HEK293 (cell line): ENCODE measurements around the gene PACS2.
A peak's percentile ranks its signal among the peaks of the same experiment; 100 is the strongest.

Experiments
- AEBP2 ChIP-seq: fragments of 450-650 bp; formaldehyde crosslinking; IDR thresholded peaks from 2 replicates; pipeline ENCODE4 v1.5.1; 2016; ENCODE audit warnings: missing biosample characterization, missing genetic modification characterization, borderline replicate concordance
- EGR2 ChIP-seq: fragments of 450-650 bp; formaldehyde crosslinking; IDR thresholded peaks from 2 replicates; pipeline ENCODE4 v1.5.1; 2016; ENCODE audit warnings: low read depth, missing biosample characterization, missing genetic modification characterization
- GLIS2 ChIP-seq: fragments of 450-650 bp; formaldehyde crosslinking; IDR thresholded peaks from 2 replicates; pipeline ENCODE4 v1.5.1; 2016; ENCODE audit warnings: missing biosample characterization, missing genetic modification characterization
- HOXA7 ChIP-seq: sonication (generic); formaldehyde crosslinking; IDR thresholded peaks from 2 replicates; pipeline ENCODE4 v1.8.1; 2022; ENCODE audit warnings: missing genetic modification reagents, borderline replicate concordance
- KLF10 ChIP-seq: fragments of 450-650 bp; IDR thresholded peaks from 2 replicates; pipeline ENCODE4 v1.5.1; 2018; ENCODE audit warnings: missing biosample characterization, mild to moderate bottlenecking, missing genetic modification characterization
- KLF16 ChIP-seq: fragments of 450-650 bp; formaldehyde crosslinking; IDR thresholded peaks from 2 replicates; pipeline ENCODE4 v1.5.1; 2017; ENCODE audit warnings: missing biosample characterization, missing genetic modification characterization
- KLF9 ChIP-seq: fragments of 450-650 bp; formaldehyde crosslinking; IDR thresholded peaks from 2 replicates; pipeline ENCODE4 v1.5.1; 2016; ENCODE audit warnings: missing biosample characterization, missing genetic modification characterization, low read depth
- MZF1 ChIP-seq: fragments of 450-650 bp; formaldehyde crosslinking; IDR thresholded peaks from 2 replicates; pipeline ENCODE4 v1.5.1; 2017; ENCODE audit warnings: missing biosample characterization, missing genetic modification characterization, borderline replicate concordance
- SCRT1 ChIP-seq: fragments of 450-650 bp; formaldehyde crosslinking; IDR thresholded peaks from 2 replicates; pipeline ENCODE4 v1.5.1; 2016; ENCODE audit warnings: missing biosample characterization, missing genetic modification characterization, borderline replicate concordance
- YY1 ChIP-seq: fragments of 450-650 bp; formaldehyde crosslinking; IDR thresholded peaks from 2 replicates; pipeline ENCODE4 v1.5.1; 2018; ENCODE audit warnings: missing biosample characterization, missing genetic modification characterization
- ZBTB21 ChIP-seq: fragments of 450-650 bp; formaldehyde crosslinking; IDR thresholded peaks from 2 replicates; pipeline ENCODE4 v1.5.1; 2017; ENCODE audit warnings: missing biosample characterization, missing genetic modification characterization
- ZNF133 ChIP-seq: fragments of 450-650 bp; formaldehyde crosslinking; IDR thresholded peaks from 2 replicates; pipeline ENCODE4 v1.5.1; 2016; ENCODE audit warnings: missing biosample characterization, missing genetic modification characterization
- ZNF146 ChIP-seq: fragments of 450-650 bp; formaldehyde crosslinking; IDR thresholded peaks from 2 replicates; pipeline ENCODE4 v1.5.1; 2016; ENCODE audit warnings: missing biosample characterization, missing genetic modification characterization
- ZNF155 ChIP-seq: fragments of 450-650 bp; formaldehyde crosslinking; IDR thresholded peaks from 2 replicates; pipeline ENCODE4 v1.5.1; 2016; ENCODE audit warnings: missing biosample characterization, missing genetic modification characterization
- ZNF214 ChIP-seq: fragments of 450-650 bp; formaldehyde crosslinking; IDR thresholded peaks from 2 replicates; pipeline ENCODE4 v1.5.1; 2017; ENCODE audit warnings: missing biosample characterization, mild to moderate bottlenecking, missing genetic modification characterization, borderline replicate concordance
- ZNF223 ChIP-seq: fragments of 450-650 bp; formaldehyde crosslinking; IDR thresholded peaks from 2 replicates; pipeline ENCODE4 v1.5.1; 2016; ENCODE audit warnings: missing biosample characterization, missing genetic modification characterization
- ZNF302 ChIP-seq: fragments of 450-650 bp; formaldehyde crosslinking; IDR thresholded peaks from 2 replicates; pipeline ENCODE4 v1.5.1; 2016; ENCODE audit warnings: missing biosample characterization, missing genetic modification characterization, low read depth
- ZNF341 ChIP-seq: fragments of 450-650 bp; formaldehyde crosslinking; IDR thresholded peaks from 2 replicates; pipeline ENCODE4; 2016; ENCODE audit warnings: low read depth, missing biosample characterization, missing genetic modification characterization
- ZNF366 ChIP-seq: fragments of 450-650 bp; formaldehyde crosslinking; conservative IDR thresholded peaks from 2 replicates; pipeline ENCODE4 v1.5.1; 2016; ENCODE audit warnings: missing biosample characterization, missing genetic modification characterization
- ZNF37A ChIP-seq: fragments of 450-650 bp; IDR thresholded peaks from 2 replicates; pipeline ENCODE4 v1.5.1; 2018; ENCODE audit warnings: missing biosample characterization, missing genetic modification characterization
- ZNF391 ChIP-seq: fragments of 450-650 bp; formaldehyde crosslinking; IDR thresholded peaks from 2 replicates; pipeline ENCODE4 v1.5.1; 2016; ENCODE audit warnings: low read depth, missing biosample characterization, missing genetic modification characterization, borderline replicate concordance
- ZNF394 ChIP-seq: fragments of 450-650 bp; formaldehyde crosslinking; IDR thresholded peaks from 2 replicates; pipeline ENCODE4 v1.5.1; 2016; ENCODE audit warnings: missing biosample characterization, missing genetic modification characterization, mild to moderate bottlenecking, moderate library complexity, borderline replicate concordance
- ZNF416 ChIP-seq: fragments of 450-650 bp; formaldehyde crosslinking; IDR thresholded peaks from 2 replicates; pipeline ENCODE4 v1.5.1; 2016; ENCODE audit warnings: missing biosample characterization, missing genetic modification characterization
- ZNF514 ChIP-seq: fragments of 450-650 bp; formaldehyde crosslinking; IDR thresholded peaks from 2 replicates; pipeline ENCODE4 v1.5.1; 2016; ENCODE audit warnings: missing biosample characterization, missing genetic modification characterization
- ZNF521 ChIP-seq: fragments of 450-650 bp; formaldehyde crosslinking; IDR thresholded peaks from 2 replicates; pipeline ENCODE4 v1.5.1; 2017; ENCODE audit warnings: missing biosample characterization, mild to moderate bottlenecking, missing genetic modification characterization
- ZNF529 ChIP-seq: fragments of 450-650 bp; formaldehyde crosslinking; IDR thresholded peaks from 2 replicates; pipeline ENCODE4 v1.5.1; 2017; ENCODE audit warnings: missing genetic modification characterization, missing biosample characterization; ENCODE audit not compliant: insufficient replicate concordance
- ZNF558 ChIP-seq: fragments of 450-650 bp; formaldehyde crosslinking; IDR thresholded peaks from 2 replicates; pipeline ENCODE4 v1.5.1; 2016; ENCODE audit warnings: missing biosample characterization, missing genetic modification characterization
- ZNF571 ChIP-seq: fragments of 450-650 bp; formaldehyde crosslinking; IDR thresholded peaks from 2 replicates; pipeline ENCODE4 v1.5.0; 2017; ENCODE audit warnings: missing biosample characterization, missing genetic modification characterization
- ZNF600 ChIP-seq: fragments of 450-650 bp; formaldehyde crosslinking; IDR thresholded peaks from 2 replicates; pipeline ENCODE4 v1.5.1; 2016; ENCODE audit warnings: missing biosample characterization, missing genetic modification characterization
- ZNF621 ChIP-seq: fragments of 450-650 bp; formaldehyde crosslinking; IDR thresholded peaks from 2 replicates; pipeline ENCODE4 v1.5.1; 2017; ENCODE audit warnings: missing biosample characterization, missing genetic modification characterization
- ZNF76 ChIP-seq: fragments of 450-650 bp; formaldehyde crosslinking; IDR thresholded peaks from 2 replicates; pipeline ENCODE4; 2016; ENCODE audit warnings: low read depth, missing biosample characterization, missing genetic modification characterization, borderline replicate concordance
- ZNF768 ChIP-seq: fragments of 450-650 bp; formaldehyde crosslinking; IDR thresholded peaks from 2 replicates; pipeline ENCODE4 v1.5.1; 2018; ENCODE audit warnings: missing biosample characterization, mild to moderate bottlenecking, missing genetic modification characterization
- ZNF830 ChIP-seq: fragments of 450-650 bp; IDR thresholded peaks from 2 replicates; pipeline ENCODE4 v1.5.0; 2018; ENCODE audit warnings: missing biosample characterization, missing genetic modification characterization, low read depth, mild to moderate bottlenecking, moderate library complexity
- ZNF843 ChIP-seq: fragments of 450-650 bp; formaldehyde crosslinking; IDR thresholded peaks from 2 replicates; pipeline ENCODE4 v1.5.1; 2016; ENCODE audit warnings: missing biosample characterization, missing genetic modification characterization
- TF ChIP-seq, protein P1 (sequence below): fragments of 450-650 bp; formaldehyde crosslinking; IDR thresholded peaks from 2 replicates; pipeline ENCODE4 v1.5.1; 2017; ENCODE audit warnings: missing biosample characterization, missing genetic modification characterization
- TF ChIP-seq, protein P2 (sequence below): fragments of 450-650 bp; formaldehyde crosslinking; IDR thresholded peaks from 2 replicates; pipeline ENCODE4 v1.5.1; 2016; ENCODE audit warnings: missing biosample characterization, missing genetic modification characterization
- TF ChIP-seq, protein P3 (sequence below): fragments of 450-650 bp; formaldehyde crosslinking; optimal IDR thresholded peaks from 2 replicates; pipeline ENCODE3; 2016; ENCODE audit warnings: missing biosample characterization, mild to moderate bottlenecking, missing genetic modification characterization

The PACS2 gene

DNA sequence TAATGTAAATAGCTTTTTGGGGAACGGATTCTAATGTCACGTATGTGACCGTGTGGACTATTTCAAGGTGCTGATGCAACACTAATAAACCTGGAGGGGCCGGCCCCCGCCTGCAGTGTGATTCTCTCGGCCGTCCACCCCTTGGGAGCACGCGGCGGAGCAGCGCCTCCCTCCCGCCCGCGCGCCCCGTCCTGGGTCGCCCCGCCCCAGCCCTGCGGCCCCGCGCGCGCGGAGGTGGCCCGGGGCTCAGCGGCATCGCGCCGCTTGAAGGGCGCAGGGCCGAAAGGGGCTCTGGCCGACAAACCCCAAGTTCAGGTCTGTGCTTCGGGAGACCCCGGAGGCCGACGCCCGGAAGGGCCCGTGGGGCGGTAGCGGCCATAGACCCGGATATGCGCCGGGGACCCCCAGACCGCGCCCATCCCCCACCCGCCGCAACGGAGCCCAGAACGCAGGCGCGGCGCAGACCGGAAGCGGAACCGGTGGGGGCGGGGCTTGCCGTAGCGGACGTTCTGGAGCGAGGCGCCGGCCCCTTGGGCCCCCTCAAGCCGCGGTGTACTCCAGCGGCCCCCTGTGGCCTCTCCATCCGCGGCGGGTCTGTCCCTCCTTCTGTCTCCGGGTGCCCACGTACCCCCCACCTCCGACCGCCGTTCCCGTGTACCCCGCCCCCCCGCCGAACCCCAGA is 83.6 kb downstream of the PACS2 start, which contains the start of gene TEX22 (continued):
- TF ChIP-seq ZNF391, result peak; percentile 52; the same call in 1 of the 2 replicates
- TF ChIP-seq, protein P1, sequence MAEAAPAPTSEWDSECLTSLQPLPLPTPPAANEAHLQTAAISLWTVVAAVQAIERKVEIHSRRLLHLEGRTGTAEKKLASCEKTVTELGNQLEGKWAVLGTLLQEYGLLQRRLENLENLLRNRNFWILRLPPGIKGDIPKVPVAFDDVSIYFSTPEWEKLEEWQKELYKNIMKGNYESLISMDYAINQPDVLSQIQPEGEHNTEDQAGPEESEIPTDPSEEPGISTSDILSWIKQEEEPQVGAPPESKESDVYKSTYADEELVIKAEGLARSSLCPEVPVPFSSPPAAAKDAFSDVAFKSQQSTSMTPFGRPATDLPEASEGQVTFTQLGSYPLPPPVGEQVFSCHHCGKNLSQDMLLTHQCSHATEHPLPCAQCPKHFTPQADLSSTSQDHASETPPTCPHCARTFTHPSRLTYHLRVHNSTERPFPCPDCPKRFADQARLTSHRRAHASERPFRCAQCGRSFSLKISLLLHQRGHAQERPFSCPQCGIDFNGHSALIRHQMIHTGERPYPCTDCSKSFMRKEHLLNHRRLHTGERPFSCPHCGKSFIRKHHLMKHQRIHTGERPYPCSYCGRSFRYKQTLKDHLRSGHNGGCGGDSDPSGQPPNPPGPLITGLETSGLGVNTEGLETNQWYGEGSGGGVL (tag by site-specific recombination), result peak; percentile 25; the same call in 1 of the 2 replicates
- no peak for TF ChIP-seq ZNF416 (tag by site-specific recombination)
- peak; percentile 39; the same call in 1 of the 2 replicates for TF ChIP-seq YY1 (tag by site-specific recombination)
- TF ChIP-seq, protein P2, sequence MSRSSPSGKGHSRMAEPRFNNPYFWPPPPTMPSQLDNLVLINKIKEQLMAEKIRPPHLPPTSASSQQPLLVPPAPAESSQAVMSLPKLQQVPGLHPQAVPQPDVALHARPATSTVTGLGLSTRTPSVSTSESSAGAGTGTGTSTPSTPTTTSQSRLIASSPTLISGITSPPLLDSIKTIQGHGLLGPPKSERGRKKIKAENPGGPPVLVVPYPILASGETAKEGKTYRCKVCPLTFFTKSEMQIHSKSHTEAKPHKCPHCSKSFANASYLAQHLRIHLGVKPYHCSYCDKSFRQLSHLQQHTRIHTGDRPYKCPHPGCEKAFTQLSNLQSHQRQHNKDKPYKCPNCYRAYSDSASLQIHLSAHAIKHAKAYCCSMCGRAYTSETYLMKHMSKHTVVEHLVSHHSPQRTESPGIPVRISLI (tag by site-specific recombination), result no peak
- peak; percentile 69; the same call in 1 of the 2 replicates for TF ChIP-seq ZNF76 (tag by site-specific recombination)
- no peak for TF ChIP-seq HOXA7 (CRISPR knock-in tag)
- TF ChIP-seq ZNF133 (tag by site-specific recombination), result no peak
- no peak for TF ChIP-seq ZNF366 (tag by site-specific recombination)
- TF ChIP-seq ZNF600 (tag by site-specific recombination), result peak; percentile 82
- TF ChIP-seq AEBP2, result no peak
- TF ChIP-seq ZNF223, result no peak
- no peak for TF ChIP-seq ZNF302 (tag by site-specific recombination)
- no peak for TF ChIP-seq SCRT1 (tag by site-specific recombination)
- TF ChIP-seq MZF1 (tag by site-specific recombination), result no peak
- no peak for TF ChIP-seq ZNF558 (tag by site-specific recombination)
- TF ChIP-seq ZNF214 (tag by site-specific recombination), result no peak
- TF ChIP-seq ZBTB21, result no peak
- TF ChIP-seq ZNF621 (tag by site-specific recombination), result no peak
- peak; percentile 73; the same call in 1 of the 2 replicates for TF ChIP-seq KLF10 (tag by site-specific recombination)
- peak; percentile 9 for TF ChIP-seq ZNF341 (tag by site-specific recombination)
- TF ChIP-seq ZNF155 (tag by site-specific recombination), result no peak
- no peak for TF ChIP-seq ZNF514 (tag by site-specific recombination)
- no peak for TF ChIP-seq ZNF571
- TF ChIP-seq ZNF394 (tag by site-specific recombination), result peak; percentile 34; the same call in 1 of the 2 replicates
- no peak for TF ChIP-seq ZNF768 (tag by site-specific recombination)
- TF ChIP-seq ZNF521 (tag by site-specific recombination), result no peak
- peak; percentile 62 for TF ChIP-seq ZNF843 (tag by site-specific recombination)
- peak; percentile 41; the same call in 1 of the 2 replicates for TF ChIP-seq KLF16 (tag by site-specific recombination)
- no peak for TF ChIP-seq ZNF529 (tag by site-specific recombination)
- no peak for TF ChIP-seq ZNF146 (tag by site-specific recombination)
- TF ChIP-seq EGR2, result no peak
- peak; percentile 73 for TF ChIP-seq KLF9
- no peak for TF ChIP-seq ZNF830 (tag by site-specific recombination)
- TF ChIP-seq, protein P3, sequence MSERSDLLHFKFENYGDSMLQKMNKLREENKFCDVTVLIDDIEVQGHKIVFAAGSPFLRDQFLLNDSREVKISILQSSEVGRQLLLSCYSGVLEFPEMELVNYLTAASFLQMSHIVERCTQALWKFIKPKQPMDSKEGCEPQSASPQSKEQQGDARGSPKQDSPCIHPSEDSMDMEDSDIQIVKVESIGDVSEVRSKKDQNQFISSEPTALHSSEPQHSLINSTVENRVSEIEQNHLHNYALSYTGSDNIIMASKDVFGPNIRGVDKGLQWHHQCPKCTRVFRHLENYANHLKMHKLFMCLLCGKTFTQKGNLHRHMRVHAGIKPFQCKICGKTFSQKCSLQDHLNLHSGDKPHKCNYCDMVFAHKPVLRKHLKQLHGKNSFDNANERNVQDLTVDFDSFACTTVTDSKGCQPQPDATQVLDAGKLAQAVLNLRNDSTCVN (tag by site-specific recombination), result peak; percentile 86
- TF ChIP-seq GLIS2 (tag by site-specific recombination), result peak; percentile 86
- TF ChIP-seq ZNF37A, result no peak
